OCI-LY7 (cell line): ENCODE results near the gene MAP2K2. TPM values are rescaled to one million over a fixed set of nuclear protein-coding genes. Genes with fewer than 3 reads are reported as not detected.

Experiments
- BruUV-seq: library from RNA; stranded (reverse); fragments of 400-500 nt; replicated peaks from 2 replicates; lab custom pipeline; 2021; lab: Mats Ljungman, UMichigan
- CTCF ChIA-PET: fragments of 300-600 bp; sonication (Branson Sonifier 250); formaldehyde crosslinking; loops from one replicate; lab custom pipeline; 2022; ENCODE audit warnings: antibody characterized with exemption; ENCODE audit not compliant: unreplicated experiment; lab: Charles Lee
- POLR2A ChIA-PET: fragments of 300-600 bp; sonication (Branson Sonifier 250); formaldehyde crosslinking; loops from one replicate; lab custom pipeline; 2022; ENCODE audit warnings: antibody characterized with exemption; lab: Charles Lee
- DNase-seq: peaks from one replicate; pipeline ENCODE4 v3.0.0-alpha.2; 2015; ENCODE audit warnings: low spot score
- H2AFZ ChIP-seq: fragments of 200-600 bp; sonication (generic), shearing (Covaris generic); 2 replicates; pipeline ENCODE4 v1.6.1; 2014; ENCODE audit warnings: mild to moderate bottlenecking, antibody characterized with exemption, low read length, moderate library complexity
- H3K27ac ChIP-seq: fragments of 200-600 bp; sonication (generic); 2 replicates; pipeline ENCODE4 v1.5.1; 2014; ENCODE audit warnings: mixed run types, low read depth, mild to moderate bottlenecking, moderate library complexity, low read length, inconsistent platforms; ENCODE audit not compliant: poor library complexity, severe bottlenecking
- H3K36me3 ChIP-seq: fragments of 200-600 bp; sonication (generic); 2 replicates; pipeline ENCODE4 v1.6.1; 2014; ENCODE audit warnings: mild to moderate bottlenecking, antibody characterized with exemption, low read length, moderate library complexity, mixed read lengths; ENCODE audit not compliant: insufficient read depth
- H3K4me1 ChIP-seq: fragments of 200-600 bp; sonication (generic); 2 replicates; pipeline ENCODE4 v1.5.1; 2014; ENCODE audit warnings: mild to moderate bottlenecking, low read length; ENCODE audit not compliant: insufficient read depth, poor library complexity, severe bottlenecking
- H3K4me2 ChIP-seq: fragments of 200-600 bp; sonication (generic); 2 replicates; pipeline ENCODE4 v1.6.1; 2014; ENCODE audit warnings: mild to moderate bottlenecking, low read length
- H3K4me3 ChIP-seq: fragments of 200-600 bp; sonication (generic); 2 replicates; pipeline ENCODE4 v1.5.1; 2014; ENCODE audit warnings: mild to moderate bottlenecking, low read depth, low read length; ENCODE audit not compliant: poor library complexity, severe bottlenecking
- H3K79me2 ChIP-seq: fragments of 200-600 bp; sonication (generic); 2 replicates; pipeline ENCODE4 v1.6.1; 2016; ENCODE audit warnings: low read depth, mild to moderate bottlenecking, low read length, moderate library complexity, mixed read lengths; ENCODE audit not compliant: insufficient read depth
- H3K9me2 ChIP-seq: fragments of 200-600 bp; sonication (generic); 2 replicates; pipeline ENCODE4 v1.6.1; 2016; ENCODE audit warnings: mild to moderate bottlenecking, low read length, mixed read lengths; ENCODE audit not compliant: insufficient read depth
- H3K9me3 ChIP-seq: fragments of 200-600 bp; sonication (generic); 2 replicates; pipeline ENCODE4 v1.6.1; 2014; ENCODE audit warnings: mild to moderate bottlenecking, mixed run types, low read length, mixed read lengths
- H4K20me1 ChIP-seq: fragments of 200-600 bp; sonication (generic); 2 replicates; pipeline ENCODE4 v1.6.1; 2014; ENCODE audit warnings: mild to moderate bottlenecking, antibody characterized with exemption, low read length, moderate library complexity, mixed read lengths; ENCODE audit not compliant: insufficient read depth
- EZH2phosphoT487 ChIP-seq: fragments of 200-600 bp; sonication (generic); IDR thresholded peaks from 2 replicates; pipeline ENCODE4 v1.6.1; 2018; ENCODE audit warnings: low read depth, borderline replicate concordance, mild to moderate bottlenecking, mixed run types, antibody characterized with exemption, low read length, moderate library complexity, mixed read lengths
- intact Hi-C: fragments of 100-400 bp; cut with micrococcal nuclease; formaldehyde crosslinking; loops from one replicate; pipeline ENCODE4 v1.10.0; 2022; ENCODE audit not compliant: unreplicated experiment
- total RNA-seq, 2 experiments: library from RNA; depleted of rRNA in 1 of 2; stranded (reverse); fragments of >200 nt in 1 of 2; shearing (Covaris generic) in 1 of 2; gene quantifications; 2 replicates each; pipeline ENCODE4 v1.2.3, GENCODE V29; 2014 to 2022
- TF ChIP-seq, protein P1 (sequence below): fragments of 200-600 bp; sonication (generic); conservative IDR thresholded peaks from 2 replicates; pipeline ENCODE4 v1.5.1; 2014; ENCODE audit warnings: mild to moderate bottlenecking, antibody characterized with exemption, low read length, moderate library complexity, mixed read lengths

MAP2K2 gene
- total RNA-seq, 2 experiments from 2014 or later = 105 to 116 TPM

DNA sequence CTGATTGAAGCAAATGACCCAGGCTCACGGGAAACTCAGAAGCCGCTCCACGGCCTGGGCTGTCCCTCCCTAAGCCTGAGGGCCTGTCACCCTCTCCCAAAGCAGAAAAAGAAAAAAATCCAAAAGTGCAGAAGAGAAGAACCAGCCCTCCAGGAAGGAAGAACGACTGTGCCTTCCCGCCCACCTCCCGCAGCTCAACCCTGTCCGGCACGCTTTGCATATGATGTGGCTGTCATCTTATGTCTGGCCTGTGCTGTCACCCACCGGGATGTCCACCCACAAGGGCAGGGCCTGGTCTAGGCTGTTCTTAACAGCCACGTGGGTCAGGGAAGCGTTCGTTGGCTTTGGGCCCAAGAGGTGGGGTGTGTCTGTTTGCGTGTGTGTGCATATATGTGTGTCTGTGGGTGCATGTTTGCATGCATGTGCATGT lies 70.9 kb downstream of the MAP2K2 start:
- TF ChIP-seq, protein P1, sequence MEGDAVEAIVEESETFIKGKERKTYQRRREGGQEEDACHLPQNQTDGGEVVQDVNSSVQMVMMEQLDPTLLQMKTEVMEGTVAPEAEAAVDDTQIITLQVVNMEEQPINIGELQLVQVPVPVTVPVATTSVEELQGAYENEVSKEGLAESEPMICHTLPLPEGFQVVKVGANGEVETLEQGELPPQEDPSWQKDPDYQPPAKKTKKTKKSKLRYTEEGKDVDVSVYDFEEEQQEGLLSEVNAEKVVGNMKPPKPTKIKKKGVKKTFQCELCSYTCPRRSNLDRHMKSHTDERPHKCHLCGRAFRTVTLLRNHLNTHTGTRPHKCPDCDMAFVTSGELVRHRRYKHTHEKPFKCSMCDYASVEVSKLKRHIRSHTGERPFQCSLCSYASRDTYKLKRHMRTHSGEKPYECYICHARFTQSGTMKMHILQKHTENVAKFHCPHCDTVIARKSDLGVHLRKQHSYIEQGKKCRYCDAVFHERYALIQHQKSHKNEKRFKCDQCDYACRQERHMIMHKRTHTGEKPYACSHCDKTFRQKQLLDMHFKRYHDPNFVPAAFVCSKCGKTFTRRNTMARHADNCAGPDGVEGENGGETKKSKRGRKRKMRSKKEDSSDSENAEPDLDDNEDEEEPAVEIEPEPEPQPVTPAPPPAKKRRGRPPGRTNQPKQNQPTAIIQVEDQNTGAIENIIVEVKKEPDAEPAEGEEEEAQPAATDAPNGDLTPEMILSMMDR = no peak
- no peak for TF ChIP-seq EZH2phosphoT487
- H2AFZ ChIP-seq = no peak overlapping the region
- peaks cover 77% of the 10 kb centered on the region for H3K79me2 ChIP-seq
- no peak overlapping the region for H3K4me3 ChIP-seq
- DNase-seq = no peak
- intact Hi-C loops = no loop called here
- no peaks in the 10 kb centered on the region for H3K4me1 ChIP-seq
- POLR2A ChIA-PET = no interaction called here
- H3K9me2 ChIP-seq = no peaks in the 10 kb centered on the region
- no peak overlapping the region for H3K4me2 ChIP-seq
- peaks cover 85% of the 10 kb centered on the region for H3K36me3 ChIP-seq
- H3K27ac ChIP-seq = no peak overlapping the region
- CTCF ChIA-PET = no interaction called here
- H3K9me3 ChIP-seq = no peaks in the 10 kb centered on the region
- no TSS peak for BruUV-seq
- H4K20me1 ChIP-seq = no peaks in the 10 kb centered on the region; the same call in 1 of the 2 replicates

DNA sequence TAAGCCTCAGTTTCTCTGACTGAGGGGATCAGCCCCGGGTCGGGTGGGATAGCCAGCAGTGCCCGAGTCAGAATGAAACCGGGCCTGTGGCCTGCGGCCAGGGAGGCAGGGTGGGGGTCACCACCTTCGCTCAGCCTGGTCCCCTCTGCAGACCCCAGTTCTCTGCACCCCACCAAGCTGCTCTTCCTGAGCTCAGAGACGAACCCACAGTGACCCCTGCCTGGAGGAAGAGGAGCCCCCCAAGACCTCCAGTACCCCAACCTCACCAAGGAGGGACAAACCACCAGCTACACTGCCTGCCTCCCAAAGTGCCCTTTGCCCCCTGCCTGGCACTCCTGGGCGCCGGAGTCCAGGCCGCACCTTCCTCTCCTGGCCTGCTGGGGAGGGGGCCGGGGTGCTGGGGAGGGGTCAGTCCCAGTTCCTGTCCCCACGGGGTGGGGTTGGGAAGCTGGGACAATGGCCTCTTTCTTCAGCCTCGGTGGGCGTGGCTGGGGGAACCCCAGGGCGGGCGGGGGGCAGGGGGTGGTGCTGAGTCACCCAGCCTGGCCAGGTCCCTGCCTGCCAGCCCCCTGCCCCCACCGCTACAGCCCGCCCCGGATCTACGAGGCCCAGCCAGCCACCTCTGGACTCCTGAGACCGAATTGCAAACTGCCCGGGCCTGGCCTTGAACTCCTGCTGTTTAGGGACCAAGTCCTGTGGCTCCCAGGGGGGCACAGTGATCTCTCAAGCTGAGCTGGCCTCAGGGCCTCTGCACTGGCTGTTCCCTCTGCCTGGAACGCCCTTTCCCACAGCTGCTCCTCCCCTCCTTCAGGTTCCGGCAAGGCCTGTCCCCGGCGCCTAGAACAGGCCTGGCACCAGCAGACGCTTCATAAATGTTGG lies 71.6 kb downstream of the MAP2K2 start:
- CTCF ChIA-PET = no interaction called here
- H3K9me2 ChIP-seq = no peaks in the 10 kb centered on the region
- no peaks in the 10 kb centered on the region; the same call in 1 of the 2 replicates for H4K20me1 ChIP-seq
- H2AFZ ChIP-seq = no peak overlapping the region
- no peak overlapping the region for H3K4me2 ChIP-seq
- no peaks in the 10 kb centered on the region for H3K9me3 ChIP-seq
- no peak overlapping the region for H3K4me3 ChIP-seq
- peaks cover 70% of the 10 kb centered on the region for H3K79me2 ChIP-seq
- TF ChIP-seq, protein P1 = no peak
- TF ChIP-seq EZH2phosphoT487 = no peak
- H3K27ac ChIP-seq = no peak overlapping the region
- peaks cover 85% of the 10 kb centered on the region for H3K36me3 ChIP-seq
- DNase-seq = no peak
- H3K4me1 ChIP-seq = no peaks in the 10 kb centered on the region
- BruUV-seq = no TSS peak
- POLR2A ChIA-PET = no interaction called here
- intact Hi-C loops = no loop called here
